SU-DHL-6 (cell line): ENCODE measurements around the gene HPS6.
"Not testable (repeated sequence)": the region's sequence is repeated elsewhere in the genome, so short reads cannot be mapped to it uniquely, and the experiment has no call there.

ENCODE experiments used
- H2AFZ ChIP-seq: fragments of 200-600 bp; sonication (generic); 2 replicates; pipeline ENCODE4 v1.6.1; 2014; ENCODE audit warnings: low read depth, mild to moderate bottlenecking, moderate library complexity, mixed read lengths, antibody characterized with exemption, low read length; ENCODE audit not compliant: severe bottlenecking
- H3F3A ChIP-seq: fragments of 200-600 bp; shearing (Covaris generic); 2 replicates; pipeline ENCODE4 v1.6.0; 2016; ENCODE audit warnings: antibody characterized with exemption, mild to moderate bottlenecking; ENCODE audit not compliant: insufficient read depth
- H3K27ac ChIP-seq: fragments of 200-600 bp; sonication (generic); 2 replicates; pipeline ENCODE4 v1.5.1; 2016; ENCODE audit warnings: low read depth, mild to moderate bottlenecking, low read length, moderate library complexity, mixed read lengths
- H3K27me3 ChIP-seq: fragments of 200-600 bp; sonication (generic), shearing (Covaris generic); 2 replicates; pipeline ENCODE4 v1.6.0; 2014; ENCODE audit warnings: mild to moderate bottlenecking, low read length
- H3K36me3 ChIP-seq: fragments of 200-600 bp; sonication (generic); 2 replicates; pipeline ENCODE4 v1.6.1; 2014; ENCODE audit warnings: mild to moderate bottlenecking, low read length, mixed read lengths
- H3K4me2 ChIP-seq: fragments of 300-600, 200-600 bp; shearing (Covaris generic), sonication (generic); 2 replicates; pipeline ENCODE4 v1.6.0; 2014; ENCODE audit warnings: low read length, low read depth, mild to moderate bottlenecking; ENCODE audit not compliant: poor library complexity, severe bottlenecking
- H3K4me3 ChIP-seq: fragments of 200-600 bp; sonication (generic); 2 replicates; pipeline ENCODE4 v1.5.1; 2014; ENCODE audit warnings: antibody characterized with exemption, low read length, mild to moderate bottlenecking, mixed read lengths; ENCODE audit not compliant: insufficient read depth, poor library complexity, severe bottlenecking
- H3K79me2 ChIP-seq: fragments of 200-600 bp; sonication (generic); 2 replicates; pipeline ENCODE4 v1.6.1; 2014; ENCODE audit warnings: mild to moderate bottlenecking, low read length, moderate library complexity; ENCODE audit not compliant: insufficient read depth
- H3K9ac ChIP-seq: fragments of 200-600 bp; sonication (generic); 2 replicates; pipeline ENCODE4 v1.7.0; 2014; ENCODE audit warnings: mild to moderate bottlenecking, low read length
- H3K9me2 ChIP-seq: fragments of 200-600 bp; sonication (generic); replicated peaks from 2 replicates; pipeline ENCODE4 v1.6.1; 2014; ENCODE audit warnings: low read length; ENCODE audit not compliant: insufficient read depth
- H3K9me3 ChIP-seq: fragments of 200-600 bp; sonication (generic); 2 replicates; pipeline ENCODE4 v1.6.1; 2014; ENCODE audit warnings: low read length, mixed read lengths; ENCODE audit not compliant: insufficient read depth
- H4K20me1 ChIP-seq: fragments of 200-600 bp; sonication (generic); 2 replicates; pipeline ENCODE4 v1.6.1; 2014; ENCODE audit warnings: low read depth, mild to moderate bottlenecking, antibody characterized with exemption, low read length, moderate library complexity, mixed read lengths
- EZH2phosphoT487 ChIP-seq: fragments of 200-600 bp; sonication (generic), shearing (Covaris generic); conservative IDR thresholded peaks from 2 replicates; pipeline ENCODE4 v1.6.1; 2018; ENCODE audit warnings: mild to moderate bottlenecking, antibody characterized with exemption, low read length, moderate library complexity, mixed read lengths
- TF ChIP-seq, protein P1 (sequence below): fragments of 200-600 bp; sonication (generic); IDR thresholded peaks from one replicate; pipeline ENCODE4 v1.5.1; 2017; ENCODE audit warnings: antibody characterized with exemption, mild to moderate bottlenecking, low read length, moderate library complexity; ENCODE audit not compliant: insufficient read depth, poor library complexity, severe bottlenecking

The HPS6 gene

DNA sequence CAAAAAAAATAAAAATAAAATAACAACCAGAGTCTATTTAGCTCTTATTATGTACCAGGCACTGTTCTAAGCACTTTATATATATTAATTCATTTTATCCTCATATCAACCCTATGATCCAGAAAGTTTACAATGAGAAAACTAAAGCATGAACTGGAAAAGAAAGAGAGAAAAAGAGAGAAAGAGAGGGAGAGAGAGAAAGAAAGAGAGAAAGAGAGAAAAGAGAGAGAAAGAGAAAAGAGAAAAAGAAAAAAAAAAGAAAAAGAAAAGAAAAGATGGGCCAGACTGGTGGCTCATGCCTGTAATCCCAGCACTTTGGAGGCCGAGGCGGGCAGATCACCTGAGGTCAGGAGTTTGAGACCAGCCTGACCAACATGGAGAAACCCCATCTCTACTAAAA is 19.1 kb upstream of the HPS6 start:
- Histone ChIP-seq H4K20me1 (0 out of 2 replicates have a peak, but pooled peaks cover 3% of the 10 kb centered on the region), H3K27me3 (no peaks in the 10 kb centered on the region), H3K79me2 (peaks cover 84% of the 10 kb centered on the region), H3K4me2 (no peak overlapping the region), H3K9me2 (no peaks in the 10 kb centered on the region), H3K4me3 (no peak overlapping the region), H2AFZ (no peak overlapping the region), H3K27ac (no peak overlapping the region), H3K9me3 (no peaks in the 10 kb centered on the region), H3F3A (no peaks in the 10 kb centered on the region), H3K36me3 (no peaks in the 10 kb centered on the region), H3K9ac (no peak overlapping the region)
- no peak for TF ChIP-seq EZH2phosphoT487
- TF ChIP-seq, protein P1, sequence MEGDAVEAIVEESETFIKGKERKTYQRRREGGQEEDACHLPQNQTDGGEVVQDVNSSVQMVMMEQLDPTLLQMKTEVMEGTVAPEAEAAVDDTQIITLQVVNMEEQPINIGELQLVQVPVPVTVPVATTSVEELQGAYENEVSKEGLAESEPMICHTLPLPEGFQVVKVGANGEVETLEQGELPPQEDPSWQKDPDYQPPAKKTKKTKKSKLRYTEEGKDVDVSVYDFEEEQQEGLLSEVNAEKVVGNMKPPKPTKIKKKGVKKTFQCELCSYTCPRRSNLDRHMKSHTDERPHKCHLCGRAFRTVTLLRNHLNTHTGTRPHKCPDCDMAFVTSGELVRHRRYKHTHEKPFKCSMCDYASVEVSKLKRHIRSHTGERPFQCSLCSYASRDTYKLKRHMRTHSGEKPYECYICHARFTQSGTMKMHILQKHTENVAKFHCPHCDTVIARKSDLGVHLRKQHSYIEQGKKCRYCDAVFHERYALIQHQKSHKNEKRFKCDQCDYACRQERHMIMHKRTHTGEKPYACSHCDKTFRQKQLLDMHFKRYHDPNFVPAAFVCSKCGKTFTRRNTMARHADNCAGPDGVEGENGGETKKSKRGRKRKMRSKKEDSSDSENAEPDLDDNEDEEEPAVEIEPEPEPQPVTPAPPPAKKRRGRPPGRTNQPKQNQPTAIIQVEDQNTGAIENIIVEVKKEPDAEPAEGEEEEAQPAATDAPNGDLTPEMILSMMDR = no peak

DNA sequence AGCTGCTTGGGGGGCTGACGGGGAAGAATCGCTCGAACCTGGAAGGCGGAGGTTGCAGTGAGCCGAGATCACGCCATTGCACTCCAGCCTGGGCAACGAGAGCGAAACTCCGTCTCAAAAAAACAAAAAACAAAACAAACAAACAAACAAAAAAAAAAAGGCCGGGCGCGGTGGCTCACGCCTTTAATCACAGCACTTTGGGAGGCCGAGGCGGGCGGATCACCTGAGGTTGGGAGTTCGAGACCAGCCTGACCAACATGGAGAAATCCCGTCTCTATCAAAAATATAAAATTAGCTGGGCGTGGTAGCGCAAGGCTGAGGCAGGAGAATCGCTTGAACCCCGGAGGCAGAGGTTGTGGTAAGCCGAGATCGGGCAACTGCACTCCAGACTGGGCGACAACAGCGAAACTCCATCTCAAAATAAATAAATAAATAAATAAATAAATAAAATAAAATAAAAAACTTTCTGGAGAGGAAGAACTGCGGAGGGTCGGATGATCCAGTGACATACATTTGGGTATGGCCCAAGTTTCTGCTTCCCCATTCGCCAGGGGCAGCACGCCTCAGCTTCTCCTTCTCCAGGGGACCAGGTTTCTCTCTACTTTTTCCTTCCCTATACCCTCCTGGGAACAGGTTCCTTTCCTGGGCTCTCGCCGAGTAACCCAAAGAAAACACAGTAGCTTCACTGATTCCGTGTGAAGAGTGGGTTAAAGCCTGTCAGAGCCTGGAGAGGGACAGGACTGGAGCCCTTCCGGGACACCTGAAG is 10.1 kb upstream of the HPS6 start:
- Histone ChIP-seq H3K4me3 (peak overlapping the region; percentile 95), H3K27ac (peak overlapping the region; percentile 28), H2AFZ (peak overlapping the region; percentile 98), H3K79me2 (peaks cover 54% of the 10 kb centered on the region), H3K4me2 (peak overlapping the region; percentile 76), H3K9ac (peak overlapping the region; percentile 81)
- not testable (repeated sequence) for H4K20me1 ChIP-seq, H3K9me3 ChIP-seq, H3K9me2 ChIP-seq, H3F3A ChIP-seq, H3K36me3 ChIP-seq, H3K27me3 ChIP-seq

DNA sequence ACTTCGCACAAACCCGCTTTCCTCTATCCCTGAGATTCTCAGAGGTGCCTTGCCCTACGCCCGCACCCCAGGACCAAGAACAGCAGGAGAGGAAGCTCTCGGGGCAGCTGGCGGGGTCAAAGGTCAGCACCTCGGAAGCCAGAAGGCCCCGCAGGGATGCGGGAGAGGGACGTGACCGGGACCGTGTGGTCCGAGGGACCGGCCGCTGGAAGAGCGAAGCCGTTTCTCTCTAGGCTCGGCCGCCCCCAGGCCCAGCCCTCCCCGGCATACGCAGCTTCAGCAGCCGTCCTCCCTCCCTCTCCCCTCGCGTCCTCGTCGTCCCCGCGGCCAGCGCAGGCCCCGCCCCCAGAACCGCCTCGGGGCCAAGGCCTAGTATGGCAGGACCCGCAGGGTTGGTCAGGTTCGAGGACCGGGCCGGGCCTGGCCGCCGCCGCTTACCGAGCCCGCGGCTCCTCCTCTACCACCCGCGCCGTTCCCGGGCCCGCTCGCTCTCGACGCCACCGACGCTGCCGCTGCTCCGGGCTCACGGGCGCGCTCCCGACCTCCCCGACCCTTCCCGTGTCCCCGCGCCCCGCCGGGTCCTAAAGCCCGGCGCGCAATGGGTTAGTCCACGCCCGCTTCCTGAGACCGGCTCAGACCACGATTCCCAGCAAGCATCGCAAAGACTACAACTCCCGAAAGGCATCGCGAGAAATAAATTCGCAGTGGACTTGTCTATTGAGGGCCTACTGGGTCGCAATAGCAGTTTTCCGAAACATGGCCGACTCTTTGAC is 9.3 kb upstream of the HPS6 start, which contains the start of gene ARMH3:
TSS of gene ARMH3 (minus strand) at position 527 of the 773 bp plus-strand sequence. CDS start 16,059 bp downstream, outside the sequence.
- 0 out of 2 replicates have a peak, but pooled peaks cover 4% of the 10 kb centered on the region for H3F3A ChIP-seq
- peak within 1 kb of the TSS; percentile 95 for H3K4me3 ChIP-seq
- no peaks in the 10 kb centered on the region for H3K27me3 ChIP-seq
- H3K9ac ChIP-seq = peak within 1 kb of the TSS; percentile 81
- H3K79me2 ChIP-seq = peaks cover 47% of the 10 kb centered on the region
- no peaks in the 10 kb centered on the region for H3K9me3 ChIP-seq
- H3K4me2 ChIP-seq = peak within 1 kb of the TSS; percentile 76
- H2AFZ ChIP-seq = peak within 1 kb of the TSS; percentile 98
- no peak for TF ChIP-seq EZH2phosphoT487
- no peaks in the 10 kb centered on the region for H3K36me3 ChIP-seq
- H3K27ac ChIP-seq = peak within 1 kb of the TSS; percentile 28
- H3K9me2 ChIP-seq = no peaks in the 10 kb centered on the region
- no peaks in the 10 kb centered on the region for H4K20me1 ChIP-seq

DNA sequence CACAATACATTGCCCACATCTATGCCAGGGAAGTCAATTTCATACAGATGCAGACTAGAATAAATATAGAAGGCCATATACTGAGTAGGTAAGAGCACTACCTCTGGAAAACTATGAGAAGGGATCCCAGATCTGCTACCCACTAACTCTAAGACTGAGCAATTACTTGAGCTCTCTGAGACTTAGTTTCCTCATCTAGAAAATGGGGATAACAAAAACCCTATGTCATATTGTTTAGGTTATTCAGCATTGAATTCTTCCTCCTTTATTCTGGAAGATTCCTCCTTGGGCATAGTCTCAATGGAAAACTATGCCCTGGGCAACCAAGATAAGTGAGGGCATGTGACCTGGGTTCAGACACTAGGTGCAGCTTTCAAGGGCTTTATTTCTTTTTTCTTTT is 5.2 kb upstream of the HPS6 start:
- Histone ChIP-seq H3K27me3 (no peaks in the 10 kb centered on the region), H3K9ac (no peak overlapping the region), H3K9me2 (no peaks in the 10 kb centered on the region), H3K27ac (no peak overlapping the region), H3K79me2 (peaks cover 6% of the 10 kb centered on the region), H3K9me3 (no peaks in the 10 kb centered on the region), H3K4me2 (no peak overlapping the region), H3K4me3 (no peak overlapping the region), H3K36me3 (no peaks in the 10 kb centered on the region), H4K20me1 (no peaks in the 10 kb centered on the region), H2AFZ (no peak overlapping the region), H3F3A (peaks cover 5% of the 10 kb centered on the region; the same call in 1 of the 2 replicates)
- no peak for TF ChIP-seq EZH2phosphoT487
- TF ChIP-seq, protein P1 = no peak
